Stomach (tissue), 4 donors: ENCODE results near the gene SLC25A48.

Source experiments
- POLR2AphosphoS5 ChIP-seq, 3 donors: sonication (generic); formaldehyde crosslinking; IDR thresholded peaks; one replicate each; pipeline ENCODE4 v1.6.1; 2016; ENCODE audit warnings: antibody characterized with exemption in 3 of 3
- TF ChIP-seq, protein P1 (sequence below), 7 experiments: fragments of 450-650 bp in 4 of 7; fragments of 200-600 bp in 3 of 7; sonication (generic) in 3 of 7; IDR thresholded peaks; one replicate each; pipeline ENCODE4 v1.5.1; 2016 to 2019; ENCODE audit warnings: antibody characterized with exemption in 7 of 7, control low read depth in 2 of 7, mild to moderate bottlenecking in 1 of 7

DNA sequence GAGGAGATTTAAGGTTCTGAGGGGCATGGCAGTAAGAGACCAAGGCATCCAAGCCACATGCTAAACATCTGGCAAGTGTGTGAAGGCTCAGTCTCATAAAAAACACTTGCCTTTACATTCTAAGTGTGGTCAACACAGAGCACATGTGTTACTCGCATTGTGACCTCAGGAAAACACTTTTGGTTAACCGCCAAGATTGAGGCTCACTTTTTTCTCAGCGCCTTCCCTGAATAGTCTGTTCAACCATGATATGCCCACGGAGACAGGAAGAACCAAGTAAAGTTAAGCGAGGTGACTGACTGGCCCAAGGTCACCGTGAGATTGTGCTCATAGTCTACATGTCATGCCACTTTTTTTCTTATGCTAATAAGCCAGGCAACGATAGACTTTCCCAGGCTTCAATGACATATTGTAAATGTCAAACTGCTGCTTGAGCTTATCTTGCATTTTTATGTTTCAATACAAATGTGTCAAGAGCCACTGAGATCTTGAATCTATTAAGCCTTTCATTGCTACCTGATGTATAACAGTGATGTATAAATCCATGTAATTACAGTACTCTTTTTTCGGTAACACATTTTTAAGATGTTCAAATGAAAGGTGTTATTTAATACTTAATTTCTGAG, 82.3 kb downstream of the SLC25A48 start:
- TF ChIP-seq POLR2AphosphoS5 (IDR thresholded peaks at IDR 0.05) = no peak
- TF ChIP-seq, protein P1, sequence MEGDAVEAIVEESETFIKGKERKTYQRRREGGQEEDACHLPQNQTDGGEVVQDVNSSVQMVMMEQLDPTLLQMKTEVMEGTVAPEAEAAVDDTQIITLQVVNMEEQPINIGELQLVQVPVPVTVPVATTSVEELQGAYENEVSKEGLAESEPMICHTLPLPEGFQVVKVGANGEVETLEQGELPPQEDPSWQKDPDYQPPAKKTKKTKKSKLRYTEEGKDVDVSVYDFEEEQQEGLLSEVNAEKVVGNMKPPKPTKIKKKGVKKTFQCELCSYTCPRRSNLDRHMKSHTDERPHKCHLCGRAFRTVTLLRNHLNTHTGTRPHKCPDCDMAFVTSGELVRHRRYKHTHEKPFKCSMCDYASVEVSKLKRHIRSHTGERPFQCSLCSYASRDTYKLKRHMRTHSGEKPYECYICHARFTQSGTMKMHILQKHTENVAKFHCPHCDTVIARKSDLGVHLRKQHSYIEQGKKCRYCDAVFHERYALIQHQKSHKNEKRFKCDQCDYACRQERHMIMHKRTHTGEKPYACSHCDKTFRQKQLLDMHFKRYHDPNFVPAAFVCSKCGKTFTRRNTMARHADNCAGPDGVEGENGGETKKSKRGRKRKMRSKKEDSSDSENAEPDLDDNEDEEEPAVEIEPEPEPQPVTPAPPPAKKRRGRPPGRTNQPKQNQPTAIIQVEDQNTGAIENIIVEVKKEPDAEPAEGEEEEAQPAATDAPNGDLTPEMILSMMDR (IDR thresholded peaks at IDR 0.05) = no peak
